GM19395 (cell line): Measurements from ENCODE around the gene ZC3H12A.

Source experiments
- ATAC-seq: cut with Tn5 transposase; IDR thresholded peaks from one replicate; pipeline ENCODE4 v1.9.1; 2021; ENCODE audit warnings: mild to moderate bottlenecking, moderate library complexity; ENCODE audit not compliant: unreplicated experiment

The ZC3H12A gene

GRCh38 chr1:37453647-37454046 lies 20.7 kb upstream of the ZC3H12A start:
- no peak for ATAC-seq

DNA sequence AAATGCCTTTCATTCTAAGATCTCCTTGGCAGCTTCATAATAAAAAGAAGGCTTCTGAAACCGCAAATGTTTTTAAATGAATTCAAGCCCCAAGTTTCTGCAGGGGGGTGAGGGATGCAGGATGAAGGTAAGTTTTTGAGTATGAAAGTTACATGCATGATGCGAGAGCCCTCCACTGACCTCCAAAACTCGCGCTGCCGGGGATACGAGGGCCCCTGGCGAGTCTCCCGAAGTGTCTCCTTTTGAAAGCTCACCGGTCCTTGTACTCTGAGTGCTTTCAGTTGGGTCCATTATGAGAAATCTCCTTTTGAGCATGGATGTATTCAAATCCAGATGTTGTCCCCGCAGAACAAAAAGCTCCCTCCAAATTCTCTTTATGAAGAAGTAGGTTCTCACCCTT lies 18.9 kb upstream of the ZC3H12A start:
- no peak for ATAC-seq

- ATAC-seq, result no peak
These were observed 17.8 kb upstream of the ZC3H12A start for GRCh38 chr1:37456614-37457013.

DNA sequence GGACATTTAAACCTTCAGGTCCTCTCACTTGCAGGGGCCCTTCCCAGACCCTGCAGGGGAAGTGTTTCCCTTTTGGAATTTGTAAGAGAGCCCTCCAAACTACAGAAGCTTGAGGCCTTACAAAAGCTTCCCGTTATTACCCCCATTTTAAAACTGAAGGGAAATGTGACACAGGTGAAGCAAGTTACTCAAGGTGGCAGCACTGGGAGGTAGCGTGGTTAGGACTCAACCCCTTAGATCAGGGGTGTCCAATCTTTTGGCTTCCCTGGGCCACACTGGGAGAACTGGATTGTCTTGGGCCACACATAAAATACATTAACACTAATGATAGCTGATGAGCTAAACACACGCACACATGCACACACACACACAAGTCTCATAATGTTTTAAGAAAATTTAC lies 15.8 kb upstream of the ZC3H12A start:
- no peak for ATAC-seq

GRCh38 chr1:37461698-37462436 lies 12.5 kb upstream of the ZC3H12A start:
- ATAC-seq, result no peak

DNA sequence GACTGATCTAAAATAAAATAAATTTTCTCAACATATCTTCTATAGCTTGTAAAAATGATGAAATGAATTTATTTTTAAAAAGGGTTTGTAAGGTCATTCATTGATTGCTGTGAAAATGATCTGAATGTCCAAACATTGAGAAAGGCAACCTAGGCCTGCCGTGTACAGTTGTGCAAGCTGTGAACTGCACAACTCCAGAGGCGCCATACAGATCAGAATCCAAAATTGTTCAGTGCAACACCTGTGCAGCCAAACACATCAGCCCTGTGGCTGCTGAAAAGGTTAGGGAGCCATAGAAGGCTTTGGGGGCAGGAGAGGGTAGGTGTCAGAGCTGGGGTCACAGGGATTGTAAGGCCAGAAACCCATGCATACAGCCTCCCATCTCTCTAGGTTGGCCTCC lies 9.9 kb upstream of the ZC3H12A start:
- ATAC-seq, result no peak

DNA sequence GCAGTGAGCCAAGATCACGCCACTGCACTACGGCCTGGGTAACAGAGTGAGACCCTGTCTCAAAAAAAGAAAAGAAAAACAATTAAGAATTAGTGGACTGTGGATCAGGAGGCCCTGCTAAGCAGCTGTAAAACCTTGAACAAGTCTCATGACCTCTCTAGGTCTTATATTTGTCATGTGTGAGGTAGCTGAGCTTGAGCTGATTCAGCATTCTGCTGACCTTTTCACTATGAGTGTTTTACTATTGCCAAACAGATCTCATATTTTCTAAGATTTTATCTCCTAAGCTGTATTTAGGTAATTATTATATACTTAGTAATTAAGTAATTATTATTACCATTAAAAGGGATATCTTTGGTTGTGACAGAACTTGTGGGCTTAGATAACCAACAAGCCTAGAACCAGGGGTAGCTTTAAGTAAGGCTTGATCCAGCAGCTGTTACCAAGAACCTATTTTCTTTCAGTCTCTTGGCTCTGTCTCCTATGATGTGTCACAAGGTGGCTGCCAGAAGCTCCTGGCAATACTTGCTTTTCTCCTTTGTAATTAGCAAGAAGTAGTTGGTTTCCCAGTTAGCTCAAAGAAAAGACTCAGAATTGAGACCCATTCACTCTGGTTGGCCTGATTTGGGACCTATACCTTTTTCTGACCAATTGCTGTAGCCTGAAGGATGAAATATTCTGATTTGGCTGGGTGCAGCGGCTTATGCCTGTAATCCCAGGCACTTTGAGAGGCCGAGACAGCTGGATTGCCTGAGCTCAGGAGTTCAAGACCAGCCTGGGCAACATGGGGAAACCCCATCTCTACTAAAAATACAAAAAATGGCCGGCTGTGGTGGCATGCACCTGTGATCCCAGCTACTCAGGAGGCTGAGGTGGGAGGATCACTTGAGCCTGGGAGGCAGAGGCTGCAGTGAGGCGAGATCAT lies 8.5 kb upstream of the ZC3H12A start:
- no peak for ATAC-seq

GRCh38 chr1:37468037-37468436 lies 6.3 kb upstream of the ZC3H12A start:
- ATAC-seq, result no peak

DNA sequence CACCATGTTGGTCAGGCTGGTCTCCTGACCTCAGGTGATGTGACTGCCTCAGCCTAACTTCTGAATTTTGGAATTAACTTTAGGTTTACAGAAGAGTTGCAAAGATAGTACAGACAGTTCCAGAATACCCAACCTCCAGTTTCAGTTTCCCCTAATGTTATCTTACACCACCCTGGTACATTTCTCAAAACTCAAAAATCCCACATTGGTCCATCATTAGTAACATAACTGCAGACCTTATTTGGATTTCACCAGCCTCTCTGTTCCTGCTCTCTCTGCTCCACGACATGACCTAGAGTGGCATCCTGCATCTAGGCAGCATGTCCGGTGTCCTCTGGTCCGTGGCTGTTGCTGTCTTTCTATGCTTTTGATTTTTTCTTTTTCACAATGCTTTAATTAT lies 5.0 kb upstream of the ZC3H12A start:
- ATAC-seq, result no peak

GRCh38 chr1:37471345-37472231 lies 2.8 kb upstream of the ZC3H12A start:
- ATAC-seq, result no peak

DNA sequence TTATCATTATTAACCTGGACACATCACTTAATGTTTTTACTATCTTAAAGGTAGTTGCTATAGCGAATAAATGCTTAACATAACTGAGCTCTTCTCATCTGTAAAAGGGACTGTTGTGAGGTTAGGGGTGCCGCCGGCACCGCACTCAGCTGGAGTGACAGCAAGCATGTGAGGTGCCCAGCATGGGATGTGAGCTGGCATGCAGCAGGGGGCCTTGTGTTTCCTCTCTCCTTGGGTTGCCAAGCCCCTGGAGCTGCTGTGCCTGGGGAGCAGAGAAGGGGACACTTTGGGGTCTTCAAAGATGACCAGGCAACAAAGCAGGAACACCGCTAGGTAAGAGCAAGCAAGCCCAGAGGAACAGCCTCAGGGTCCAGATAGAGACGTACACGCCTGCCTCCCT lies 2.1 kb upstream of the ZC3H12A start:
- no peak for ATAC-seq

- no peak for ATAC-seq
These were observed 1.4 kb upstream of the ZC3H12A start for GRCh38 chr1:37472994-37473393.

DNA sequence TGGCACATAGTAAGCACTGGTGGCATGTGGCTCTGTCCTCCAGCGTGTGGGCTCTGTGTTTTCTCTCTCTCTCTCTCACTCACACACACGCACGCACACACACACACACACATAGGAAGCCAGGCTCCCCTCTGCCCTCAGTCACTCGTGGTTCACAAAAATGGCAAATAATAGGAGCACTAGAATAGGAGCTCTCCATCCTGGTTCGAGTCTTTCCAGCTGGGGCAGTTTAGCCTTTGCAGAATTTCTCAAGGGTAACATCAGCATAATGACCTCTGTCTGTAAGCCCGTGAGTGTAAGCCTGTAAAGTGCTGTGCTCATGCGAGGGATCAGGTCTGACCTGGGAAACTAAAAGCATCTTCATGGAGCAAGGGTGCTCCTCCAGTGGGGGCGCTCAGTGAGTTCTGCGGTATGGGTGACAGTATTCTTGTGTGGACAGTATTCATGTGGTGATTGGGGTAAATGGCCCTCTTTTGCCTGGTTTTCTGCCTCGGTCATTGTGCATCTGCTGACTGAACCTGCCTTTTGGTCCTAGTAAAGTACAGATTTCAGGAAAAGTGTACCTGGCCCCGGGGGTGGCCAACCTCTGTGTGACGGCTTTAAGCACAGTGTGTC lies 842 bp upstream of the ZC3H12A start:
- ATAC-seq, result no peak

DNA sequence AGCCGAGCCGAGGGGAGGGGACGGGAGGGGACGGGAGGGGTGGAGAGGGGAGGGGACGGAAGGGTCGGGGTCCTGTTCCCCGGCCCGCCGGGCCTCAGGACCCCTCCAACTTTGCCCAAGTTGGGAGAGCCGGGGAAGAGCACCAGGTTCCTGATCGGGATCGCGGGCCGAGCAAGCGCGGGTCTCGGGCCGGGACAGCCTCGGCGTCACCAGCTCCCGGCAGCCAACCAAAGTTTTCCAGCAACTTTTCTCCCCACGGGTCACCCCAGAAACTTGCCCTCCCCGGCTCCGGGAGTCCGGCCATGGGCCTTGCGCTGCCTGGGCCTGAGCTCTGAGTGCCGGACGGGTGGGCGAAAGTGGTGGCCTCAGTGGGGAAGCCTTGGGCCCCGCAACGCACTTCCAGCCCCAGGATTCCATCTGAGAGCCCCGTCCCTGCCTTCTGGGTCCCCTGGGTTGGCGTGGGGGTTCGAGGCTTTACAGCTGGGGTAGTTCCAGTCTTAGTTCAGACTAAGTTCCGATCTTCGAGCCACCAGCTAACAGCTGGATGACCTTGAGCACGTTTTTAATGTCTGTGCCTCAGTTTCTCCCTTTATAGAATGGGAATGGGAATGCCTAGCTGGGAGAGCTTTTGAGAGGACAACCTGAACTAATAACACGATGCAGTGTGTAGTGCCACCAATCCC lies 458 bp downstream of the ZC3H12A start:
- no peak for ATAC-seq

GRCh38 chr1:37475380-37476086 lies 1.2 kb downstream of the ZC3H12A start:
- no peak for ATAC-seq

GRCh38 chr1:37476087-37476452 lies 1.7 kb downstream of the ZC3H12A start:
- ATAC-seq, result no peak

- ATAC-seq, result peak; percentile 7
These were observed 2.2 kb downstream of the ZC3H12A start for GRCh38 chr1:37476460-37477197.

DNA sequence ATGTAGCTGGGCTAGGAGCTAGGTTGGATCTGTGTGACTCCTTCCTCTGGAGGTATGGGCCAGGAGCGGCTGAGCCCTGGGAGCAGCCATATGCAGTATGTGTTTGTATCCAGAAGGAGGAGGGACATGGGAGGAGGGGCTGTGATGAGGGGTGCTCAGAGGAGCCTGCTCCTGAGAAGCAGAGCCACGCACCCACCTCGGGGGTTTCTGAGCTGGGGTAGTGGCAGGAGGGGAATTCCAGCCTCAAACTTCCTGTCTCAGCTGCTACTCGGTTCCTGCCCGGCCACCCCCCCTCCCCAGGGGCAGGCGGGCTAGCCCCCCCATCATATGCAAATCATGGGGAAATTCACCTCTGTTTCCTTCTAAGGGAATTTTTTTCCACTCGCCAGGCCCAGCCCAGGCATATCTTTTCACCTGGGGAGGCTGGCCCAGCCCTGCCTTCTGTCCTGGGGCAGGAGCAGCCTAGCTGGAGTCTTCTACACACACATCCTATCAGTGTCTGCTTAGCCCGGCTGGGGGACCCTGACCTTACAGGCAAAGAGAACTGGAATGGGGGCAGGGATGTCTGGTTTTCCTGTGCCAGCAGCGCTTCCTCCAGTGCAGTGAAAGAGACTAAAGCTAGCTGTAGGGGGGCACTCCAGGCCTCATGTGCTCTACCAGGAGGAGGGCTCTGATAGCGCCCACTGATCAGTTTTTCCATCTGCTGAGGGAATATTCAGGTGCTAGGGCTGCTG lies 3.0 kb downstream of the ZC3H12A start:
- peak; percentile 44 for ATAC-seq
